Erythroblast (primary cell): ENCODE measurements around the gene COL2A1.

Experiments
- GATA1 ChIP-seq: IDR thresholded peaks from 2 replicates; pipeline ENCODE4 v1.6.1; 2011; ENCODE audit warnings: low read depth, mild to moderate bottlenecking, control low read depth, low read length, moderate library complexity
- POLR2A ChIP-seq: IDR thresholded peaks from 2 replicates; pipeline ENCODE4 v1.6.1; 2011; ENCODE audit warnings: mild to moderate bottlenecking, low read length

GRCh38 chr12:47979166-47979565, 25.1 kb downstream of the COL2A1 start:
- no peak for TF ChIP-seq POLR2A
- no peak for TF ChIP-seq GATA1
